Testis (tissue), 3 donors: ENCODE data around the gene LLGL2. TPM values are rescaled to one million over a fixed set of nuclear protein-coding genes. Genes with fewer than 3 reads are reported as not detected.
A peak's percentile ranks its signal among the peaks of the same experiment; 100 is the strongest.
"Not testable (repeated sequence)": the region's sequence is repeated elsewhere in the genome, so short reads cannot be mapped to it uniquely, and the experiment has no call there.

Experiments used
- DNase-seq: peaks from one replicate; pipeline ENCODE4 v3.0.0-alpha.2; 2019
- H3K27ac ChIP-seq, 2 donors: fragments of 200-600 bp; sonication (generic); one replicate each; pipeline ENCODE4 v1.5.1; 2019
- H3K27me3 ChIP-seq: fragments of 200-600 bp; sonication (generic); one replicate; pipeline ENCODE4 v1.5.1; 2019
- H3K36me3 ChIP-seq: fragments of 200-600 bp; sonication (generic); one replicate; pipeline ENCODE4 v1.5.1; 2017; ENCODE audit warnings: low read depth; ENCODE audit errors: missing control alignments
- H3K4me1 ChIP-seq: fragments of 200-600 bp; sonication (generic); one replicate; pipeline ENCODE4 v1.5.1; 2019
- H3K4me3 ChIP-seq, 2 donors: fragments of 200-600 bp; sonication (generic); one replicate each; pipeline ENCODE4 v1.5.1; 2017 to 2019
- H3K9me3 ChIP-seq: fragments of 200-600 bp; sonication (generic); one replicate; pipeline ENCODE4 v1.5.1; 2017
- CTCF ChIP-seq, 3 experiments: fragments of 450-650 bp in 2 of 3; fragments of 200-600 bp in 1 of 3; sonication (generic) in 1 of 3; IDR thresholded peaks; one replicate each; pipeline ENCODE4 v1.5.1; 2016 to 2019; ENCODE audit warnings: antibody characterized with exemption in 3 of 3, mild to moderate bottlenecking in 2 of 3, moderate library complexity in 1 of 3
- POLR2A ChIP-seq: fragments of 450-650 bp; IDR thresholded peaks from one replicate; pipeline ENCODE4 v1.6.1; 2017; ENCODE audit warnings: antibody characterized with exemption, mild to moderate bottlenecking, moderate library complexity
- WGBS, 2 donors: methylation state at CpG; one replicate each; pipeline ENCODE4 v1.1.5; 2018; 5-methylcytosine and 5-hydroxymethylcytosine counted together
- intact Hi-C: fragments of 100-400 bp; cut with DNase I; formaldehyde crosslinking; loops from one replicate; pipeline ENCODE4 v1.15.1; 2023; ENCODE audit warnings: low total_unique reads
- polyA plus RNA-seq: library from polyadenylated mRNA; stranded (reverse); fragments of 350-450 nt; fragmentation: Illumina TruSeq; extraction: RNeasy Lipid Tissue Mini Kit (QIAGEN cat#74804); gene quantifications from one replicate; pipeline ENCODE4 v1.2.3, GENCODE V29; 2014; ENCODE audit warnings: low read depth, low replicate concordance; ENCODE audit not compliant: insufficient read depth
- total RNA-seq, 2 donors: library from RNA; depleted of rRNA; stranded (reverse); fragments of >200 nt; gene quantifications; one replicate each; pipeline ENCODE4 v1.2.3, GENCODE V29; 2016

The LLGL2 gene
- total and polyA plus RNA-seq, 3 donors from 2014 or later: 20.6 to 34.3 (median 22.9) TPM

DNA sequence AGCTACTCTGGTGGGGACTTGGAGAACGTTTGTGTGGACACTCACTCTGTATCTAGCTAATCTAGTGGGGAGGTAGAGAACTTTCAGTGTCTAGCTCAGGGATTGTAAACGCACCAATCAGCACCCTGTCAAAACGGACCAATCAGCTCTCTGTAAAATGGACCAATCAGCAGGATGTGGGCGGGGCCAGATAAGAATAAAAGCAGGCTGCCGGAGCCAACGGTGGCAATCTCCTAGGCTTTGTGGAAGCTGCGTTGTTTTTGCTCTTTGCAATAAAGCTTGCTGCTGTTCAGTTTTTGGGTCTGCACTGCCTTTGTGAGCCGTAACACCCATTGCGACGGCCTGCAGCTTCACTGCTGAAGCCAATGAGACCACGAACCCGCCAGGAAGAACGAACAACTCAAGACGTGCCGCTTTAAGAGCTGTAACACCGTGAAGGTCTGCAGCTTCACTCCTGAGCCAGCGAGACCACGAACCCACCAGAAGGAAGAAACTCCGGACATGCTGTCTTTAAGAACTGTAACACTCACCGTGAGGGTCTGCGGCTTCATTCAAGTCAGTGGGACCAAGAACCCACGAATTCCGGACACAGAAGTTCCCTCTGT, 55.7 kb downstream of the LLGL2 start:
- WGBS, 2 donors: 69 to 72% methylated on average over 21 to 23 of the region's 23 CpGs
- TF ChIP-seq POLR2A: peak; percentile 69
- H3K4me1 ChIP-seq, intact Hi-C loops, H3K27me3 ChIP-seq, H3K9me3 ChIP-seq, H3K36me3 ChIP-seq, H3K27ac ChIP-seq: not testable (repeated sequence)
- peak overlapping the region; percentile 24 to 48 for H3K4me3 ChIP-seq
- DNase-seq: peak; percentile 83

GRCh38 chr17:75583197-75583596, 57.7 kb downstream of the LLGL2 start:
- WGBS, 2 donors: 83 to 94% methylated on average over 6 of the region's 6 CpGs
- H3K9me3 ChIP-seq, DNase-seq, H3K36me3 ChIP-seq, H3K27me3 ChIP-seq, H3K27ac ChIP-seq, intact Hi-C loops, H3K4me3 ChIP-seq: not testable (repeated sequence)
- H3K4me1 ChIP-seq: peaks cover 18% of the 10 kb centered on the region

DNA sequence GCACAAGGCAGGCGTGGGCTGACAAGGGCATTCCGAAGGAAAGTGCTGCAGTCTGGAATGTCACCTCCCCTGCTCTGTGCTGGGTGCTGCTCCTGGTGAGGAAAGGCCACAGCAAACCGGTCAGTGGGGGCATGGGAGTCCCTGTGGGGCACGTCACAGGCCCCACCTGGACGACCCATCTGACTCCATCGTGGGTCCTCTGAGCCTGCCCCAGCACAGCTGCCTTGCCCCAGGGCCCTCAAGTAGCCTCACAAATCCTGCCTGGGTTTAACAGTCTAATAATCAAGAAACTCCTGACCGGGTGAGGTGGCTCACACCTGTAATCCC, 59.3 kb downstream of the LLGL2 start:
- Histone ChIP-seq H3K27ac (no peak overlapping the region), H3K4me3 (no peak overlapping the region), H3K36me3 (no peaks in the 10 kb centered on the region), H3K9me3 (no peaks in the 10 kb centered on the region), H3K4me1 (peaks cover 10% of the 10 kb centered on the region), H3K27me3 (no peaks in the 10 kb centered on the region)
- no peak for DNase-seq
- TF ChIP-seq CTCF (IDR thresholded peaks at IDR 0.05) (no peak), POLR2A (no peak)
- 85% methylated on average over 3 to 7 of the region's 7 CpGs for WGBS, 2 donors
- intact Hi-C loops: no loop called here

- Histone ChIP-seq H3K36me3 (no peaks in the 10 kb centered on the region), H3K4me3 (peak within 1 kb of the TSS; percentile 68 to 77), H3K27ac (peak within 1 kb of the TSS; percentile 76 to 94), H3K27me3 (no peaks in the 10 kb centered on the region), H3K9me3 (no peaks in the 10 kb centered on the region), H3K4me1 (peaks cover 14% of the 10 kb centered on the region)
- peak; percentile 66 for DNase-seq
- TF ChIP-seq POLR2A (no peak), CTCF (IDR thresholded peaks at IDR 0.05) (peak; percentile 24 to 44 (median 42))
- intact Hi-C loops: no loop called here
- WGBS, 2 donors: 1 to 6% methylated on average over 12 to 78 of the region's 82 CpGs
Observed at GRCh38 chr17:75587675-75588595, 62.4 kb downstream of the LLGL2 start, which contains the start of gene MYO15B. Gene MYO15B (plus strand): TSS chr17:75587800. CDS start chr17:75588058, 258 bp downstream.

- Histone ChIP-seq H3K4me3 (peak overlapping the region; percentile 68 to 77), H3K27ac (peak overlapping the region; percentile 76 to 94), H3K4me1 (peaks cover 14% of the 10 kb centered on the region), H3K27me3 (no peaks in the 10 kb centered on the region), H3K9me3 (no peaks in the 10 kb centered on the region), H3K36me3 (no peaks in the 10 kb centered on the region)
- no peak for TF ChIP-seq POLR2A
- no peak for TF ChIP-seq CTCF (IDR thresholded peaks at IDR 0.05)
- 0% methylated on average over 24 of the region's 49 CpGs; no CpG with 5 or more reads in 1 of the 2 donors for WGBS, 2 donors
- DNase-seq: peak; percentile 49
- intact Hi-C loops: no loop called here
Observed at GRCh38 chr17:75588596-75589011, 63.1 kb downstream of the LLGL2 start.
